Liver (tissue), 3 donors: ENCODE results near the gene ARHGAP19.

Experiments used
- CTCF ChIP-seq: fragments of 150-350 bp; IDR thresholded peaks from 2 replicates; pipeline ENCODE4 v1.5.1; 2017; ENCODE audit warnings: improper control_type of control experiment, low read depth, low read length; ENCODE audit not compliant: missing input control
- EGR1 ChIP-seq, 2 donors: IDR thresholded peaks; 2 replicates each; pipeline ENCODE4 v1.6.1; 2016 to 2018; ENCODE audit warnings: antibody characterized with exemption in 2 of 2, low read depth in 2 of 2
- JUND ChIP-seq, 2 donors: IDR thresholded peaks; 2 replicates each; pipeline ENCODE4 v1.6.1; 2016; ENCODE audit warnings: antibody characterized with exemption in 2 of 2
- REST ChIP-seq: IDR thresholded peaks from 2 replicates; pipeline ENCODE4 v1.6.1; 2016; ENCODE audit warnings: antibody characterized with exemption, mild to moderate bottlenecking
- RXRA ChIP-seq, 2 donors: IDR thresholded peaks; 2 replicates each; pipeline ENCODE4 v1.6.1; 2017 to 2018; ENCODE audit warnings: antibody characterized with exemption in 2 of 2, mild to moderate bottlenecking in 1 of 2
- YY1 ChIP-seq: IDR thresholded peaks from 2 replicates; pipeline ENCODE4 v1.6.1; 2016; ENCODE audit warnings: antibody characterized with exemption, mild to moderate bottlenecking
- donor health status: healthy.
- donor health status: healthy.

GRCh38 chr10:97267671-97268070 is 24.8 kb downstream of the ARHGAP19 start:
- TF ChIP-seq RXRA (IDR thresholded peaks at IDR 0.05) (no peak), REST (no peak), CTCF (no peak), YY1 (no peak), EGR1 (IDR thresholded peaks at IDR 0.05; ENCODE audit: low read depth in 2 of 2) (no peak), JUND (IDR thresholded peaks at IDR 0.05) (no peak)
